Measurements from ENCODE around the gene TTLL7. TPM values are rescaled to one million over a fixed set of nuclear protein-coding genes. Genes with fewer than 3 reads are reported as not detected.

Gene TTLL7
- total RNA-seq = 10 to 100 TPM in 1 of 4 donors, 1 to 10 TPM in 3; 3.0 to 15.1 (median 4.4) TPM

- TF ChIP-seq POLR2A (IDR thresholded peaks at IDR 0.05) = peak in 2 of 4 donors; percentile 30 to 34
- no peak for TF ChIP-seq CTCF (IDR thresholded peaks at IDR 0.05)
- peak within 1 kb of the TSS; percentile 61 to 77 (median 73) for H3K4me3 ChIP-seq
- intact Hi-C loops (cut with DNase I) = no loop called here
- H3K27me3 ChIP-seq = peaks cover 0 to 14% (median 0%) of the 10 kb centered on the region in 4 donors
- no peaks in the 10 kb centered on the region for H3K9me3 ChIP-seq
- no peaks in the 10 kb centered on the region for H3K36me3 ChIP-seq
- peak within 1 kb of the TSS; percentile 67 to 86 (median 82) for H3K27ac ChIP-seq
- 3 to 11% methylated on average over 11 to 12 of the region's 73 CpGs for WGBS, 2 donors
- DNase-seq = peak; percentile 1
- peaks cover 3 to 30% (median 4%) of the 10 kb centered on the region in 3 donors for H3K4me1 ChIP-seq
These were observed at the start of gene TTLL7 for GRCh38 chr1:83998498-83999315. TSS of gene TTLL7 (minus strand) at chr1:83999132. CDS start at chr1:83952211, 46,921 bp downstream.

DNA sequence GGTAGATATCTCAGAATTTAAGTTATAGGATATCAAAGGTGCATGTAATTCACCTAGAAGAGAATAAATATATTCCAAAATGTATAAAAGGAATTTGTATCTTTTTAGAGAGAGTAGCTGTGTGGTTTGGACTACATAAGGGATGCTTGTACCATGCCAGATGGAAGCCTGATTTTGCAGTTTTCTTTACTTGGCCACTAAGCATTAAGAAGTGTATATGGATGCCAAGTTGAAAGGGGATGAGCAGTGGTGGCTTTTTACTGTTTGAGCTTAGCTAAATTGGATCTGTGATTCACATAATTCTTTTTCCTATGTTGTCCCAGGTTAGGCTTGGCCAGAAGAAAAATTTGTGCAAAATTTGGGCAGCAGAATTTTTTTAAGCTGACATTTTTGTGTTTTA is 43.5 kb upstream of the TTLL7 start:
- TF ChIP-seq CTCF (IDR thresholded peaks at IDR 0.05) (no peak), POLR2A (IDR thresholded peaks at IDR 0.05) (no peak)
- no peaks in the 10 kb centered on the region for H3K4me1 ChIP-seq
- intact Hi-C loops (cut with DNase I) = no loop called here

GRCh38 chr1:84037758-84038611 is 39.1 kb upstream of the TTLL7 start:
- Histone ChIP-seq H3K27ac (no peak overlapping the region), H3K4me1 (no peaks in the 10 kb centered on the region), H3K36me3 (no peaks in the 10 kb centered on the region), H3K4me3 (no peak overlapping the region), H3K27me3 (no peaks in the 10 kb centered on the region), H3K9me3 (no peaks in the 10 kb centered on the region)
- intact Hi-C loops (cut with DNase I) = no loop called here
- DNase-seq = no peak
- WGBS, 2 donors = 74 to 85% methylated on average over 7 to 9 of the region's 9 CpGs
- TF ChIP-seq POLR2A (IDR thresholded peaks at IDR 0.05) (no peak), CTCF (IDR thresholded peaks at IDR 0.05) (no peak)

More for the DNA sequence above, 43.5 kb upstream of the TTLL7 start:
- no peaks in the 10 kb centered on the region for H3K27me3 ChIP-seq
- no peaks in the 10 kb centered on the region for H3K9me3 ChIP-seq
- DNase-seq = no peak
- no peak overlapping the region for H3K4me3 ChIP-seq
- no peaks in the 10 kb centered on the region for H3K36me3 ChIP-seq
- H3K27ac ChIP-seq = no peak overlapping the region

DNA sequence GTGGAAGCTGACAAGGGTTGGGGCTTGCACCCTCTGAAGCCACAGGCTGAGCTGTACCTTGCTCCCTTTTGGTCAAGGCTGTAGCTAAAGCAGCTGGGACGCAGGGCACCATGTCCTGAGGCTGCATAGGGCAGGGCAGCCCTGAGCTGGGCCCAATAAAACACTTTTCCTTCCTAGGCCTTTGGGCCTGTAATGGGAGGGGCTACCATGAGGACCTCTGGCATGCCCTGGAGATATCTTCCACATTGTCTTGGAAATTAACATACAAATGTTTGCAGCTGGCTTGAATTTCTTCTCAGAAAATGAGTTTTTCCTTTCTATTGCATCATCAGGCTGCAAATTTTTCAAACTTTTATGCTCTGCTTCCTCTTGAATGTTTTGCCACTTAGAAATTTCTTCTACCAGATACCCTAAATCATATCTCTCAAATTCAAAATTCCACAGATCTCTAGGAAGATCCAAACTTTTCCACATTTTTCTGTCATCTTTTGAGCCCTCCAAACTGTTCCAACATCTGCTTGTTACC is 32.9 kb upstream of the TTLL7 start:
- TF ChIP-seq POLR2A (IDR thresholded peaks at IDR 0.05) = no peak
- no peak for TF ChIP-seq CTCF (IDR thresholded peaks at IDR 0.05)
- WGBS, 2 donors = 100% methylated on average over 1 of the region's 1 CpG; no CpG with 5 or more reads in 1 of the 2 donors
- Histone ChIP-seq H3K36me3 (no peaks in the 10 kb centered on the region), H3K27me3 (no peaks in the 10 kb centered on the region), H3K27ac (no peak overlapping the region), H3K4me3 (no peak overlapping the region), H3K4me1 (no peaks in the 10 kb centered on the region), H3K9me3 (no peaks in the 10 kb centered on the region)
- intact Hi-C loops (cut with DNase I) = no loop called here
- DNase-seq = no peak

All from esophagus squamous epithelium (tissue), 5 donors.